ENCODE results near the gene RNU4-1. TPM values are rescaled to one million over a fixed set of nuclear protein-coding genes. Genes with fewer than 3 reads are reported as not detected.

Gene RNU4-1
- polyA plus RNA-seq, 1 donor (not counting 4 experiments of a cell fraction or from before 2014, with no cell fraction given), result under 0.01 TPM

DNA sequence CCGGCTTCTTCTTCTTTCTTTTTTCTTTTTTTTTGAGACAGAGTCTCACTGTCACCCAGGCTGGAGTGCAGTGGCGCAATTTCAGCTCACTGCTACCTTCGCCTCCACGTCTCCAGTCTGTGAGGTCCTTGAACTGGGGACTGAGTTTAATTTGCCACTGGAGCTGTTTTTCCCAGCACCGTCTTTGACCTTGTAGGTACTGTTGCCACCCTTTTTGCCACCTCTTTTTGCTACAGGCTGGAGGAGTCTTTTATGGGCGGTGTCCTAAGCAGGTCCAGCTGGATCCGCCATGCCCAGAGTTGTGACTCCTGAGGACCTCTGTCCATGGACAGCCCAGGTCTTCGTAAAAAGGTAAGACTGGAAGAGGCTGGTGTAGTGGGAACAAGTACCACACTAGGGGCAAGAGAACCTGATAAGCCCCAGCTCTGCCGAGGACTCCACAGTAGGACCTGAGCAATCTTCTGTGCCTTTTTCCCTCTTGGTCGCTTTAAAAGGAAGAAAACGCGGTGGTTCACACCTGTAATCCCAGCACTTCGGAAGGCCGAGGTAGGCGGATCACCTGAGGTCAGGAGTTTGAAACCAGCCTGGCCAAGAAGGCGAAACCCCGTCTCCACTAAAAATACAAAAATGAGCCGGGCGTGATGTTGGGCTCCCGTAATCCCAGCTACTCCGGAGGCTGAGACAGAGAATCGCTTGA is 2.3 kb downstream of the RNU4-1 start:
- DNase-seq (ENCODE audit: low read depth, low spot score) (no peak), FAIRE-seq (no peak)
- Histone ChIP-seq H3K27me3 (ENCODE audit: control insufficient read depth, extremely low read depth, insufficient read depth, low read length) (no peaks in the 10 kb centered on the region), H3K4me1 (ENCODE audit: control insufficient read depth, extremely low read depth, insufficient read depth, low read length) (peaks cover 17% of the 10 kb centered on the region), H2AFZ (ENCODE audit: control insufficient read depth, low read length) (no peak overlapping the region), H3K4me3 (ENCODE audit: control insufficient read depth in 2 of 3, extremely low read depth in 1 of 3, insufficient read depth in 2 of 3, low read depth in 1 of 3, low read length in 3 of 3) (peak overlapping the region in 2 of 3 experiments; percentile 27 to 35), H3K4me2 (ENCODE audit: control insufficient read depth, extremely low read depth, insufficient read depth, low read depth, low read length) (peak overlapping the region; percentile 70), H3K27ac (ENCODE audit: control insufficient read depth, insufficient read depth, low read length) (peak overlapping the region; percentile 100), H3K9me3 (ENCODE audit: control insufficient read depth, low read depth, low read length) (no peaks in the 10 kb centered on the region), H3K36me3 (ENCODE audit: control insufficient read depth in 2 of 2, extremely low read depth in 1 of 2, insufficient read depth in 2 of 2, low read length in 2 of 2) (no peaks in the 10 kb centered on the region), H3K79me2 (ENCODE audit: control insufficient read depth, insufficient read depth, low read length) (no peaks in the 10 kb centered on the region), H4K20me1 (ENCODE audit: control insufficient read depth, extremely low read depth, insufficient read depth, low read length) (no peaks in the 10 kb centered on the region), H3K9me1 (ENCODE audit: control insufficient read depth, extremely low read depth, insufficient read depth, low read length) (no peaks in the 10 kb centered on the region), H3K9ac (ENCODE audit: control insufficient read depth, extremely low read depth, insufficient read depth, low read length) (peak overlapping the region; percentile 43)
- dilution Hi-C loops (cut with MboI; ENCODE audit: extremely low pct_ligation_motif_present, low sequenced_read_pairs), result no loop called here
- TF ChIP-seq, protein P1, sequence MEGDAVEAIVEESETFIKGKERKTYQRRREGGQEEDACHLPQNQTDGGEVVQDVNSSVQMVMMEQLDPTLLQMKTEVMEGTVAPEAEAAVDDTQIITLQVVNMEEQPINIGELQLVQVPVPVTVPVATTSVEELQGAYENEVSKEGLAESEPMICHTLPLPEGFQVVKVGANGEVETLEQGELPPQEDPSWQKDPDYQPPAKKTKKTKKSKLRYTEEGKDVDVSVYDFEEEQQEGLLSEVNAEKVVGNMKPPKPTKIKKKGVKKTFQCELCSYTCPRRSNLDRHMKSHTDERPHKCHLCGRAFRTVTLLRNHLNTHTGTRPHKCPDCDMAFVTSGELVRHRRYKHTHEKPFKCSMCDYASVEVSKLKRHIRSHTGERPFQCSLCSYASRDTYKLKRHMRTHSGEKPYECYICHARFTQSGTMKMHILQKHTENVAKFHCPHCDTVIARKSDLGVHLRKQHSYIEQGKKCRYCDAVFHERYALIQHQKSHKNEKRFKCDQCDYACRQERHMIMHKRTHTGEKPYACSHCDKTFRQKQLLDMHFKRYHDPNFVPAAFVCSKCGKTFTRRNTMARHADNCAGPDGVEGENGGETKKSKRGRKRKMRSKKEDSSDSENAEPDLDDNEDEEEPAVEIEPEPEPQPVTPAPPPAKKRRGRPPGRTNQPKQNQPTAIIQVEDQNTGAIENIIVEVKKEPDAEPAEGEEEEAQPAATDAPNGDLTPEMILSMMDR (optimal IDR thresholded peaks at IDR 0.05 in 1 of 3, IDR thresholded peaks at IDR 0.05 in 1 of 3, conservative IDR thresholded peaks at IDR 0.05 in 1 of 3; ENCODE audit: extremely low read depth in 1 of 3, insufficient read depth in 2 of 3, low read length in 3 of 3), result no peak
- TF ChIP-seq EZH2 (IDR thresholded peaks at IDR 0.05; ENCODE audit: low read length), result no peak

DNA sequence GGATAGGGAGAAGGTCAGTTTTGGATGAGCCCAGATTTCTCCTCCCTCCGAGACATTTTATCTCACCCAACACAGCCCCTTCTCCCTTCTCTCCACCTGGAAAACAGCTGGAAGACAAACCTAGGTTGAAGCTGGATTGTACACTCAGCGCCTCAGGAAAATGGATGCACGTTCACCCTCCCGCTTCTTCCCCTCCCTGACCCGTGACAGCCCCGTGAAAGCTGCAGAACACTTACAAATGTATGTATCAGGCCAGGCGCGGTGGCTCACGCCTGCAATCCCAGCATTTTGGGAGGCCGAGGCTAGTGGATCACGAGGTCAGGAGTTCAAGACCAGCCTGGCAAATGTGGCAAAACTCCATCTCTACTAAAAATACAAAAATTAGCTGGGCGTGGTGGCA is 5.5 kb downstream of the RNU4-1 start:
- no peak overlapping the region for H3K4me2 ChIP-seq (ENCODE audit: control insufficient read depth, extremely low read depth, insufficient read depth, low read depth, low read length)
- no peak overlapping the region for H3K27ac ChIP-seq (ENCODE audit: control insufficient read depth, insufficient read depth, low read length)
- H3K79me2 ChIP-seq (ENCODE audit: control insufficient read depth, insufficient read depth, low read length), result no peaks in the 10 kb centered on the region
- H3K4me3 ChIP-seq (ENCODE audit: control insufficient read depth in 2 of 3, extremely low read depth in 1 of 3, insufficient read depth in 2 of 3, low read depth in 1 of 3, low read length in 3 of 3), result no peak overlapping the region
- H3K9me3 ChIP-seq (ENCODE audit: control insufficient read depth, low read depth, low read length), result no peaks in the 10 kb centered on the region
- H3K36me3 ChIP-seq (ENCODE audit: control insufficient read depth in 2 of 2, extremely low read depth in 1 of 2, insufficient read depth in 2 of 2, low read length in 2 of 2), result no peaks in the 10 kb centered on the region
- DNase-seq (ENCODE audit: low read depth, low spot score), result no peak
- no peak overlapping the region for H3K9ac ChIP-seq (ENCODE audit: control insufficient read depth, extremely low read depth, insufficient read depth, low read length)
- no peaks in the 10 kb centered on the region for H4K20me1 ChIP-seq (ENCODE audit: control insufficient read depth, extremely low read depth, insufficient read depth, low read length)
- dilution Hi-C loops (cut with MboI; ENCODE audit: extremely low pct_ligation_motif_present, low sequenced_read_pairs), result no loop called here
- TF ChIP-seq, protein P1 (optimal IDR thresholded peaks at IDR 0.05 in 1 of 3, IDR thresholded peaks at IDR 0.05 in 1 of 3, conservative IDR thresholded peaks at IDR 0.05 in 1 of 3; ENCODE audit: extremely low read depth in 1 of 3, insufficient read depth in 2 of 3, low read length in 3 of 3), result no peak
- TF ChIP-seq EZH2 (IDR thresholded peaks at IDR 0.05; ENCODE audit: low read length), result no peak
- H3K27me3 ChIP-seq (ENCODE audit: control insufficient read depth, extremely low read depth, insufficient read depth, low read length), result no peaks in the 10 kb centered on the region
- H3K9me1 ChIP-seq (ENCODE audit: control insufficient read depth, extremely low read depth, insufficient read depth, low read length), result no peaks in the 10 kb centered on the region
- peaks cover 17% of the 10 kb centered on the region for H3K4me1 ChIP-seq (ENCODE audit: control insufficient read depth, extremely low read depth, insufficient read depth, low read length)
- no peak for FAIRE-seq
- H2AFZ ChIP-seq (ENCODE audit: control insufficient read depth, low read length), result no peak overlapping the region

Measured in keratinocyte (primary cell).